BE2C (cell line): Measurements from ENCODE around the gene NCBP2.

Source experiments
- DNase-seq: peaks from one replicate; pipeline ENCODE4 v3.0.0-alpha.2; 2020
- H3K27me3 ChIP-seq: fragments of 250-450 bp; sonication (Bioruptor Pico); 2 replicates; pipeline ENCODE4 v1.5.1; 2020; ENCODE audit warnings: mild to moderate bottlenecking
- H3K36me3 ChIP-seq: fragments of 250-450 bp; sonication (Bioruptor Pico); 2 replicates; pipeline ENCODE4 v1.5.1; 2020; ENCODE audit warnings: mild to moderate bottlenecking
- H3K4me1 ChIP-seq: fragments of 250-450 bp; sonication (Bioruptor Pico); 2 replicates; pipeline ENCODE4 v1.5.1; 2020
- H3K4me3 ChIP-seq: 2 replicates; pipeline ENCODE4 v1.5.1; 2011; ENCODE audit warnings: low read depth, low read length
- H3K9me3 ChIP-seq: fragments of 250-450 bp; sonication (Bioruptor Pico); 2 replicates; pipeline ENCODE4 v1.5.1; 2020
- TF ChIP-seq, protein P1 (sequence below): IDR thresholded peaks from 2 replicates; pipeline ENCODE4 v1.5.1; 2012; ENCODE audit warnings: mild to moderate bottlenecking, low read depth, low read length

Gene NCBP2

DNA sequence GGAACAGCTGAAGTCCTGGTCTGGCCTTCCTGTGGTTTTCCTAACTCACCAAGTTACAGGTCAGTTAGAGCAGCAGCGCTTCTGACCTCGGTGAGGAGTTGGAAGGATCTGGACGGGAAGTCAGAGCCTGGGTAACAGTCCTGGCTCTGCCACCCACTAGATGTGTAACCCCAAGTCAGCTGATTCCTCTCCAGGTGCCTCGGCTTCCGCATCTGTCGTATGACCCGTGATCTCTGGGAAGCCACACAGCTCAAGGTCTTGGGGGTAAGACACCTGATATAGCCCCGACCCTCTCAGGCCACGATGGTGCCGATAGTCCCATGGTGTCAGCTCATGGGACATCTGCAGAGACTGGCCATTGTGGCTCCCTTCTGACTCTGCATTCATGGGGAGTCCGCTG lies 34.6 kb upstream of the NCBP2 start:
- TF ChIP-seq, protein P1, sequence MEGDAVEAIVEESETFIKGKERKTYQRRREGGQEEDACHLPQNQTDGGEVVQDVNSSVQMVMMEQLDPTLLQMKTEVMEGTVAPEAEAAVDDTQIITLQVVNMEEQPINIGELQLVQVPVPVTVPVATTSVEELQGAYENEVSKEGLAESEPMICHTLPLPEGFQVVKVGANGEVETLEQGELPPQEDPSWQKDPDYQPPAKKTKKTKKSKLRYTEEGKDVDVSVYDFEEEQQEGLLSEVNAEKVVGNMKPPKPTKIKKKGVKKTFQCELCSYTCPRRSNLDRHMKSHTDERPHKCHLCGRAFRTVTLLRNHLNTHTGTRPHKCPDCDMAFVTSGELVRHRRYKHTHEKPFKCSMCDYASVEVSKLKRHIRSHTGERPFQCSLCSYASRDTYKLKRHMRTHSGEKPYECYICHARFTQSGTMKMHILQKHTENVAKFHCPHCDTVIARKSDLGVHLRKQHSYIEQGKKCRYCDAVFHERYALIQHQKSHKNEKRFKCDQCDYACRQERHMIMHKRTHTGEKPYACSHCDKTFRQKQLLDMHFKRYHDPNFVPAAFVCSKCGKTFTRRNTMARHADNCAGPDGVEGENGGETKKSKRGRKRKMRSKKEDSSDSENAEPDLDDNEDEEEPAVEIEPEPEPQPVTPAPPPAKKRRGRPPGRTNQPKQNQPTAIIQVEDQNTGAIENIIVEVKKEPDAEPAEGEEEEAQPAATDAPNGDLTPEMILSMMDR, result no peak
- Histone ChIP-seq H3K4me3 (no peak overlapping the region), H3K9me3 (no peaks in the 10 kb centered on the region), H3K36me3 (no peaks in the 10 kb centered on the region), H3K27me3 (no peaks in the 10 kb centered on the region), H3K4me1 (no peaks in the 10 kb centered on the region)
- no peak for DNase-seq

DNA sequence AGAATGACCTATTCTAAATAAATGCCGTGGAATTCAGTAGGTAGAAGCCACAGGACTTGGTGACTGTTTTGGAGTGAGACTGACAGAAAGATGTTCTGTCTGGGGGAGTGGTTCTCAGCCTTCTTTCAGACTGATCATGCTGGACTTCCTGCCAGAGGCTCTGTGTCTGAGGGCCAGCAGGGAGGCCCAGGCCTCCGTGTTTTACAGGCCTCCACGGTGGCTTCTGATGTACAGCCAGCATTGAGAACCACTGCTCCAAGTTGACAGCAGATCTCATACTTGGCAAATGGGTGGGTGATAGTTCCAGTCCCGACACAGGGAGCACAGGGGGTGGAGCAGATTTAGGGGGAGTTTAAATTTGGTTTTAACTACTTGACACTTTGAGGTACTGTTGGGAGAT lies 33.0 kb upstream of the NCBP2 start:
- H3K9me3 ChIP-seq, result no peaks in the 10 kb centered on the region
- no peaks in the 10 kb centered on the region; the same call in 1 of the 2 replicates for H3K27me3 ChIP-seq
- no peak overlapping the region for H3K4me3 ChIP-seq
- TF ChIP-seq, protein P1, result no peak
- no peaks in the 10 kb centered on the region for H3K36me3 ChIP-seq
- DNase-seq, result no peak
- no peaks in the 10 kb centered on the region for H3K4me1 ChIP-seq

DNA sequence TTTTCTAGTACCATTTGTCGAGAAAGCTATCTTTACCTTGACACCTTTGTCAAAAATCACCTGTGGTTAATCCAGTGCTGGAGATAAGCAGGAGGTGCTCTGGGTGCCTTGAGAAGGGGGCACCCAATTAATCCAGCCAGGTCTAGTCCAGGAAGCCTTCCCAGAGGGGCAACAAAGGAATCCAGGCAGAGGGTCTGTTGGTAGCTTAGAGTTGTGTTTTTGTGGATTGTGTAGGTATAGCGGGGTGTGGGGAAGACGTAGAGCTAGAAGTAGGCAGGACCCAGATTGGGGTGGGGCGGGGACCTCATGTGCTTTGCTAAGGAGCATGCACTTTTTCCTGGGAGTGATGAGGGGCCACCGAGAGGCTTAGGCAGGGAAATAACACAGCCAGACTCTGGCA lies 32.3 kb upstream of the NCBP2 start:
- no peaks in the 10 kb centered on the region; the same call in 1 of the 2 replicates for H3K9me3 ChIP-seq
- no peaks in the 10 kb centered on the region for H3K36me3 ChIP-seq
- no peak for DNase-seq
- peaks cover 6% of the 10 kb centered on the region for H3K27me3 ChIP-seq
- TF ChIP-seq, protein P1, result no peak
- H3K4me3 ChIP-seq, result no peak overlapping the region
- no peaks in the 10 kb centered on the region for H3K4me1 ChIP-seq

DNA sequence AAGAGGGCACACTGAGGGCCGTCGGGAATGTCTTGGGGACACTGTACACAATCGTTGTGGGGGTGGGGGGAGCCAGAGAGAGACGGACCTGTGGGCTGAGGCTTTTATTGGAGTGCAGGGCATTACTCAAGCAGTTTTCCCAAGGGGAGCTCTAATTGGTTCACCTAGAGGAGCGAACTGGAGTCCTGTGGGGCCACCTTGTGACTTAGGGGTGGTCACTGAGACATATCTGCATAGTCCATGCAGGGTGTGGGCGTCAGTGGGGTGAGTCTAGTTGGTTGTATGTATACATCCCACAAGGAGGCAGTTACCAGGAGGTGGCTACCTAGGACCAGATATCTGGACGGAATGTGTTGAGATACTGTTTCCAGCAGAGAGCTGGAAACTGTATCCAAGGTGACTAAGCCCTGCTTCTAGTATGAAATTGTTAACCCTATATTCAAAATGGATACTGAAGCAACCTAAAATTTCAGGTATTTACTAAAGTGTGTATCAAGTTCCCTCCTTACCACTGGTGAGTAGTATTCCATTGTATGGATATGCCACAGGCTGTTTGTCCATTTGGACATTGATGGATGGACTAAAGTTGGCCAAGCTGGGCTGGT lies 28.9 kb upstream of the NCBP2 start:
- Histone ChIP-seq H3K9me3 (no peaks in the 10 kb centered on the region; the same call in 1 of the 2 replicates), H3K4me1 (no peaks in the 10 kb centered on the region), H3K36me3 (no peaks in the 10 kb centered on the region), H3K4me3 (no peak overlapping the region), H3K27me3 (peaks cover 9% of the 10 kb centered on the region)
- DNase-seq, result no peak
- TF ChIP-seq, protein P1, result no peak

DNA sequence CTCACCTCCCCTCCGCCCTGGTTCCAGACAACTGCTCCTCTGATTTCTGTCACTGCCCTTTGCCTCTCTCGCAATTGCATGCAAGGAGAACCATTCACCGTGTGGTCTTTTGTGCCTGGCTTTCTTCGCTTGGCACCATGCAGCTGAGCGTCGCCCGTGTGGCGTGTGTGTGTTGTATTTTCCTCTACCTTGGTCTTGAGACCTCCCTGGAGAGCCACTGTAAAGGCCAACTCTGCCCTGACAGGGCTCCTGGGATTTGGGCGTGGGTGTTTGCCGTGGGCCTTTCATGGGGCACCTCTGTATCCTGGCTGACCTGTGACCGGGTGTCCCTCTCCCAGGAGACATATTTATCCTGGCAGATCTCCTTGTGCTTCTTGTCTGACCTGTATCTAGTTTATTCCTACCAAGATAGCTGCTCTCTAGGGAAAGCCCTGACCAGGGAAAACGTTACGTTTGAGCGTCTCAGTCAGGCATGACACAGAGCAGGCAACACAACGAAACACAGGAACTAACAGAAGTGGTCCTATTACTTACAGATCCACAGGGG lies 28.3 kb upstream of the NCBP2 start:
- peaks cover 9% of the 10 kb centered on the region for H3K27me3 ChIP-seq
- TF ChIP-seq, protein P1, result no peak
- DNase-seq, result no peak
- H3K4me3 ChIP-seq, result no peak overlapping the region
- no peaks in the 10 kb centered on the region; the same call in 1 of the 2 replicates for H3K9me3 ChIP-seq
- H3K36me3 ChIP-seq, result no peaks in the 10 kb centered on the region
- no peaks in the 10 kb centered on the region for H3K4me1 ChIP-seq
